AG09309 (cell line): ENCODE results near the gene HOXC11.
A peak's percentile ranks its signal among the peaks of the same experiment; 100 is the strongest.

Experiments used
- DNase-seq: peaks from one replicate; pipeline ENCODE4 v3.0.0-alpha.2; 2010; ENCODE audit warnings: low read depth
- H3K4me3 ChIP-seq: 2 replicates; pipeline ENCODE4 v1.5.1; 2011; ENCODE audit warnings: mild to moderate bottlenecking, low read depth, low read length, moderate library complexity; ENCODE audit not compliant: control insufficient read depth
- TF ChIP-seq, protein P1 (sequence below): IDR thresholded peaks from 2 replicates; pipeline ENCODE4 v1.5.1; 2011; ENCODE audit warnings: mild to moderate bottlenecking, low read depth, low read length, inconsistent platforms; ENCODE audit not compliant: insufficient read depth, control insufficient read depth; ENCODE audit errors: missing control alignments

HOXC11 gene

DNA sequence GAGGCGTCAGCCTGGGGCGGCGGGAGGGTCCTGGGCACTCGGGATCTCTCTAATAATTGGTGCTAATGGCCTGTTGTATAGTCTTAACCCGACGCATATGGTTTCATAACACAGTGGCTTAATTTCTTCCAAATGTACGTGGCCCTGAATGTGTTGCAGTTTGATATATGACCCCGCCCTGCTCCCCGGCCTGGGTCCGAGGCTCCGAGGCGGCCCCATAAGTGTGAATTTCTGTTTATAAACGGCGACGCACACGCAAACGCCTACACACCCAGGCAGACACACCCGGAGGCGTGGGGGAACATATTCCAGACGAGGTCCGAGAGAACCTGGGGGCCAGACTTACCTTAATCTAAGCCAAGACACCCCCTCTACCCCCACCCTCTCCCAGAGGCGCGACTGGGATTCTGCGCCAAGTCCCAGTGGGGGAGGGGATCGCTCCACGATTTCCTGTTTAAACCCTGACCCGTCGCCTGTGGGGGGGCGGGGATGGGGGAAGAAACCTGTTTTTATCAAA lies 45.6 kb downstream of the HOXC11 start:
- H3K4me3 ChIP-seq: peak overlapping the region; percentile 77
- TF ChIP-seq, protein P1, sequence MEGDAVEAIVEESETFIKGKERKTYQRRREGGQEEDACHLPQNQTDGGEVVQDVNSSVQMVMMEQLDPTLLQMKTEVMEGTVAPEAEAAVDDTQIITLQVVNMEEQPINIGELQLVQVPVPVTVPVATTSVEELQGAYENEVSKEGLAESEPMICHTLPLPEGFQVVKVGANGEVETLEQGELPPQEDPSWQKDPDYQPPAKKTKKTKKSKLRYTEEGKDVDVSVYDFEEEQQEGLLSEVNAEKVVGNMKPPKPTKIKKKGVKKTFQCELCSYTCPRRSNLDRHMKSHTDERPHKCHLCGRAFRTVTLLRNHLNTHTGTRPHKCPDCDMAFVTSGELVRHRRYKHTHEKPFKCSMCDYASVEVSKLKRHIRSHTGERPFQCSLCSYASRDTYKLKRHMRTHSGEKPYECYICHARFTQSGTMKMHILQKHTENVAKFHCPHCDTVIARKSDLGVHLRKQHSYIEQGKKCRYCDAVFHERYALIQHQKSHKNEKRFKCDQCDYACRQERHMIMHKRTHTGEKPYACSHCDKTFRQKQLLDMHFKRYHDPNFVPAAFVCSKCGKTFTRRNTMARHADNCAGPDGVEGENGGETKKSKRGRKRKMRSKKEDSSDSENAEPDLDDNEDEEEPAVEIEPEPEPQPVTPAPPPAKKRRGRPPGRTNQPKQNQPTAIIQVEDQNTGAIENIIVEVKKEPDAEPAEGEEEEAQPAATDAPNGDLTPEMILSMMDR: no peak
- no peak for DNase-seq

DNA sequence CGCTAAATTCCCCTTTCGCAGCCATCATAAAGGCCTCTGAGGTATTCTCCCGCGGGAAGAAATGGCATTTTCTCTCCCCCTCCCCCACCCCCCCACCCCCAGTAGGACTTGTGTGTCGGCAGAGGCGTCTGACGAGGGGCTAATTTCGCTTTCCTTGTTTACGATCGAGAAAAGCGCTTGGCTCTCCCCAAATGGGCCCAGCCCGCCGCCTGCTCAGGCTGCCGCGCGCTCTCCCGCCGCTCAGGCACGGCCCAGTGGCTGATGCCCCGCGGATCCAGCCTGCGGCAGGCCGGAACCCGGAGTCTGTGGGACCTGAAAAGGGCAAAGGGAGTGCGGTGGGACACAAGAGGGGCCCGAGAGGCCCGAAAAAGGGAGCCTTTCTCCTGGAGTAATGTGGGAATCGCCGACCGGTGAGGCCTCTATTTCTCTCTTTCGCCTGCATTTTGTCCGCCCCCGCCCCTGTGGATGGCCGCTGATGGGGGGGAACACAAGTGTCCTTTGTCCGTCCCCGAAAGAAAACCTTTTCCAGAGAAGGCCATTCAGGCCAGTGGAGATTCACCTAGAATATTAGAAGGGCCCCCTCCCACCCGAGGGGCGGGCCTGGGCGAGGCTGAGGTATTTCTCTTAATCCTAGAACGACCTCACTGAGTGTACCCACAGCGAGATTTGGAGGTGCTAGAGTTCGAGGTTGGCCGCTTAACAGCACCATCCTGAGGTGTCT lies 46.3 kb downstream of the HOXC11 start:
- TF ChIP-seq, protein P1: no peak
- H3K4me3 ChIP-seq: peak overlapping the region; percentile 77
- DNase-seq: no peak

GRCh38 chr12:54019924-54020590 lies 47.1 kb downstream of the HOXC11 start:
- H3K4me3 ChIP-seq: peak overlapping the region; percentile 38
- TF ChIP-seq, protein P1: no peak
- no peak for DNase-seq

- peak overlapping the region; percentile 6 for H3K4me3 ChIP-seq
- TF ChIP-seq, protein P1: no peak
- no peak for DNase-seq
Measured at GRCh38 chr12:54020591-54021405, 47.9 kb downstream of the HOXC11 start.

DNA sequence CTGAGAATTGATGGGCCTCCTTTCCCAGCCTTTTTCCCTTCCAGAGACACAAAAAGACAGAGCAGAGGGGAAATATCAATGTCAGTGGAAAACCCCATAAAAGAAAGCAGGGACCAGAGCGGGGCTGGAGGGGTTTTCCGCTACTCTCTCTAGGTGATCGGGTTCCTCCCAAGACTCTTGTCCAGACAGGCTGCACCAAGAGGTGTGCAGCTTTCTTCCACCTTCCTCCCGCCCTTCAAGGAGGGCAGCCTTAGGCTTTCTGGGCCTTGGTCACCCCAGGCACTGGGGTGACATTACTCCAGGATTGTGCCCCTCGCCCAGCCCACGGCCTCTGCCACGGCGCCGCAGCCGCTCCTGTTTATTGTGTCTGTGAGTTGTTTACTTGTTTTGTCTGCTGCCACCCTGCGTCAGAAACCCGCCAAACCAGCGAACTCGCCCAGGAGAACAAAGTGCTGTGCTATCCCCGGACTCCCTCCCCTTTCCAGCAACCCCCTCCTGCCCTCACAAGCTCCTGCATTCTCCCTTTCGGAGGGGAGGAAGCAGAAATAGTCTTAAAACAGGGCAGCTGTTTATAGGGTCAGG lies 48.6 kb downstream of the HOXC11 start:
- H3K4me3 ChIP-seq: no peak overlapping the region
- TF ChIP-seq, protein P1: no peak
- no peak for DNase-seq
